Activated T-helper 1 cell treated with anti-CD3 and anti-CD28 coated beads, Interleukin-12 subunit alpha, Interleukin-12 subunit beta, Interleukin-2, Interleukin-4 antibody, amounts not matched to agents 30 ng/mL and 10 ng/mL and 1 ng/mL, durations not matched to agents 14 hours and 24 hours and 36 hours (primary cell): ENCODE results near the gene TSSK3. TPM values are rescaled to one million over a fixed set of nuclear protein-coding genes. Genes with fewer than 3 reads are reported as not detected.
"Not testable (repeated sequence)": the region's sequence is repeated elsewhere in the genome, so short reads cannot be mapped to it uniquely, and the experiment has no call there.

Experiments
- DNase-seq: peaks from one replicate; pipeline ENCODE4 v3.0.0; 2021; ENCODE audit warnings: low spot score
- H3K27ac Mint-ChIP-seq: one replicate; pipeline ENCODE4 v1.8.0; 2021; ENCODE audit warnings: mild to moderate bottlenecking, mixed read lengths
- H3K27me3 Mint-ChIP-seq: one replicate; pipeline ENCODE4 v1.8.0; 2022; ENCODE audit warnings: mild to moderate bottlenecking, moderate library complexity, mixed read lengths; ENCODE audit not compliant: insufficient read depth
- H3K36me3 Mint-ChIP-seq: one replicate; pipeline ENCODE4 v1.8.0; 2021; ENCODE audit warnings: low read depth, mixed read lengths
- H3K4me1 Mint-ChIP-seq: one replicate; pipeline ENCODE4 v1.8.0; 2021; ENCODE audit warnings: low read depth, mixed read lengths
- H3K4me3 Mint-ChIP-seq: one replicate; pipeline ENCODE4 v1.8.0; 2021; ENCODE audit warnings: mild to moderate bottlenecking, moderate library complexity, mixed read lengths
- H3K9me3 Mint-ChIP-seq: one replicate; pipeline ENCODE4 v1.8.0; 2021; ENCODE audit warnings: mixed read lengths
- intact Hi-C: fragments of 100-400 bp; cut with micrococcal nuclease; formaldehyde crosslinking; loops from one replicate; pipeline ENCODE4 v1.15.1; 2024
- total RNA-seq: library from RNA; stranded (reverse); gene quantifications from 2 replicates; pipeline ENCODE4 v1.2.3, GENCODE V29; 2022

The TSSK3 gene
- total RNA-seq, 1 donor from 2014 or later: 1.3 TPM

- H3K4me3 Mint-ChIP-seq: no peak overlapping the region
- H3K27me3 Mint-ChIP-seq: peaks cover 15% of the 10 kb centered on the region
- H3K4me1 Mint-ChIP-seq: peaks cover 30% of the 10 kb centered on the region
- no peak for DNase-seq
- H3K27ac Mint-ChIP-seq: peak overlapping the region; percentile 54
- H3K36me3 Mint-ChIP-seq: peaks cover 2% of the 10 kb centered on the region
- no peaks in the 10 kb centered on the region for H3K9me3 Mint-ChIP-seq
- intact Hi-C loops: loop anchor here (1.0 kb wide), 1 partner anchor 9 kb away; no protein-coding TSS in a partner anchor
Observed at GRCh38 chr1:32342704-32343103, 19.6 kb upstream of the TSSK3 start.

- Mint-ChIP-seq H3K4me1 (peaks cover 29% of the 10 kb centered on the region), H3K36me3 (no peaks in the 10 kb centered on the region), H3K9me3 (no peaks in the 10 kb centered on the region), H3K4me3 (no peak overlapping the region), H3K27ac (no peak overlapping the region), H3K27me3 (peaks cover 15% of the 10 kb centered on the region)
- no peak for DNase-seq
- intact Hi-C loops: no loop called here
Observed at GRCh38 chr1:32345289-32345827, 17.0 kb upstream of the TSSK3 start.

GRCh38 chr1:32346532-32347157, 15.7 kb upstream of the TSSK3 start:
- intact Hi-C loops: no loop called here
- Mint-ChIP-seq H3K4me1 (peaks cover 35% of the 10 kb centered on the region), H3K27ac (no peak overlapping the region), H3K36me3 (no peaks in the 10 kb centered on the region), H3K4me3 (no peak overlapping the region), H3K9me3 (no peaks in the 10 kb centered on the region), H3K27me3 (peaks cover 15% of the 10 kb centered on the region)
- no peak for DNase-seq

- H3K27me3 Mint-ChIP-seq: peaks cover 11% of the 10 kb centered on the region
- peaks cover 35% of the 10 kb centered on the region for H3K4me1 Mint-ChIP-seq
- no peak overlapping the region for H3K4me3 Mint-ChIP-seq
- no peaks in the 10 kb centered on the region for H3K36me3 Mint-ChIP-seq
- H3K27ac Mint-ChIP-seq: no peak overlapping the region
- no peaks in the 10 kb centered on the region for H3K9me3 Mint-ChIP-seq
- no peak for DNase-seq
- intact Hi-C loops: no loop called here
Observed at GRCh38 chr1:32349211-32349708, 13.1 kb upstream of the TSSK3 start.

GRCh38 chr1:32350785-32351398, 11.4 kb upstream of the TSSK3 start:
- no peaks in the 10 kb centered on the region for H3K36me3 Mint-ChIP-seq
- intact Hi-C loops: loop anchor here (1.0 kb wide), 6 partner anchors 9 to 279 kb away; partner anchors contain the start of genes BSDC1, HDAC1 and TMEM39B
- no peaks in the 10 kb centered on the region for H3K9me3 Mint-ChIP-seq
- H3K27ac Mint-ChIP-seq: peak overlapping the region; percentile 53
- H3K4me3 Mint-ChIP-seq: peak overlapping the region; percentile 82
- DNase-seq: no peak
- H3K4me1 Mint-ChIP-seq: peaks cover 35% of the 10 kb centered on the region
- peaks cover 11% of the 10 kb centered on the region for H3K27me3 Mint-ChIP-seq

- DNase-seq: peak; percentile 89
- no peaks in the 10 kb centered on the region for H3K36me3 Mint-ChIP-seq
- H3K9me3 Mint-ChIP-seq: no peaks in the 10 kb centered on the region
- peak overlapping the region; percentile 53 for H3K27ac Mint-ChIP-seq
- peaks cover 6% of the 10 kb centered on the region for H3K27me3 Mint-ChIP-seq
- intact Hi-C loops: loop anchor here (1.0 kb wide), 6 partner anchors 9 to 279 kb away; partner anchors contain the start of genes BSDC1, HDAC1 and TMEM39B
- peak overlapping the region; percentile 82 for H3K4me3 Mint-ChIP-seq
- H3K4me1 Mint-ChIP-seq: peaks cover 35% of the 10 kb centered on the region
Observed at GRCh38 chr1:32351399-32352238, 10.7 kb upstream of the TSSK3 start.

GRCh38 chr1:32352239-32352745, 10.0 kb upstream of the TSSK3 start:
- peak overlapping the region; percentile 59 for H3K27ac Mint-ChIP-seq
- intact Hi-C loops: no loop called here
- no peaks in the 10 kb centered on the region for H3K36me3 Mint-ChIP-seq
- no peaks in the 10 kb centered on the region for H3K9me3 Mint-ChIP-seq
- peak overlapping the region; percentile 38 for H3K4me3 Mint-ChIP-seq
- H3K27me3 Mint-ChIP-seq: no peaks in the 10 kb centered on the region
- H3K4me1 Mint-ChIP-seq: peaks cover 35% of the 10 kb centered on the region
- no peak for DNase-seq

GRCh38 chr1:32352831-32353383, 9.4 kb upstream of the TSSK3 start:
- H3K4me1 Mint-ChIP-seq: peaks cover 34% of the 10 kb centered on the region
- H3K9me3 Mint-ChIP-seq: no peaks in the 10 kb centered on the region
- H3K4me3 Mint-ChIP-seq: peak overlapping the region; percentile 41
- no peak for DNase-seq
- H3K36me3 Mint-ChIP-seq: no peaks in the 10 kb centered on the region
- no peaks in the 10 kb centered on the region for H3K27me3 Mint-ChIP-seq
- intact Hi-C loops: no loop called here
- H3K27ac Mint-ChIP-seq: no peak overlapping the region

- H3K4me1 Mint-ChIP-seq: peaks cover 29% of the 10 kb centered on the region
- no peaks in the 10 kb centered on the region for H3K9me3 Mint-ChIP-seq
- no peaks in the 10 kb centered on the region for H3K36me3 Mint-ChIP-seq
- H3K27ac Mint-ChIP-seq: no peak overlapping the region
- intact Hi-C loops: no loop called here
- no peak for DNase-seq
- peak overlapping the region; percentile 41 for H3K4me3 Mint-ChIP-seq
- no peaks in the 10 kb centered on the region for H3K27me3 Mint-ChIP-seq
Observed at GRCh38 chr1:32353431-32353830, 8.9 kb upstream of the TSSK3 start.

GRCh38 chr1:32353886-32354570, 8.3 kb upstream of the TSSK3 start:
- DNase-seq: no peak
- Mint-ChIP-seq H3K4me3 (peak overlapping the region; percentile 16), H3K36me3 (no peaks in the 10 kb centered on the region), H3K9me3 (no peaks in the 10 kb centered on the region), H3K4me1 (peaks cover 23% of the 10 kb centered on the region), H3K27me3 (no peaks in the 10 kb centered on the region), H3K27ac (peak overlapping the region; percentile 30)
- intact Hi-C loops: no loop called here

GRCh38 chr1:32355778-32356177, 6.6 kb upstream of the TSSK3 start:
- intact Hi-C loops, H3K36me3 Mint-ChIP-seq, H3K9me3 Mint-ChIP-seq, H3K27me3 Mint-ChIP-seq, H3K27ac Mint-ChIP-seq, H3K4me3 Mint-ChIP-seq, DNase-seq: not testable (repeated sequence)
- H3K4me1 Mint-ChIP-seq: peaks cover 23% of the 10 kb centered on the region

- no peak for DNase-seq
- Mint-ChIP-seq H3K27ac (peak overlapping the region; percentile 14), H3K4me3 (no peak overlapping the region), H3K27me3 (peaks cover 6% of the 10 kb centered on the region), H3K9me3 (no peaks in the 10 kb centered on the region), H3K4me1 (peaks cover 23% of the 10 kb centered on the region), H3K36me3 (peaks cover 7% of the 10 kb centered on the region)
- intact Hi-C loops: no loop called here
Observed at GRCh38 chr1:32356478-32356877, 5.9 kb upstream of the TSSK3 start.
